ENCODE results near the gene CTRL.

Gene CTRL

GRCh38 chr16:67885976-67886375 is 45.7 kb downstream of the CTRL start:
- no peak for DNase-seq

GRCh38 chr16:67885545-67885944 is 46.1 kb downstream of the CTRL start:
- no peak for DNase-seq

DNA sequence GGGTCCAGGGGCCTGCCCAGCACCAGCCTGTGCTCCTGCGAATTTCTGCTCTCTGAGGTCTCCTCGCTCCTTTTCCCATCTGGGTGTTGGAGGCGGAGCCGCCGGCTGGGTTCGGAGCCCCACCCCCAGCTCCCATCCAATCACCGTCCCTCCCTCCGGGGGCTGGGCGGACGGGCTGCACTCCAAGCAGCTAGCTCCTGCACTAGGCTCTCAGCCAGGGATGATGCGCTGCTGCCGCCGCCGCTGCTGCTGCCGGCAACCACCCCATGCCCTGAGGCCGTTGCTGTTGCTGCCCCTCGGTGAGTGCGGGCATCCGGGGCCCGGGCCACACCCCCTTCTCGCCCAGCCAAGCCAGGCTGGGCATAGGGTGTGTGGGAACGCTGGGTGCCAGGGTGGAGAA is 47.0 kb downstream of the CTRL start, which contains the start of gene NRN1L:
NRN1L (plus strand) TSS at position 202 of the 400 bp plus-strand sequence; CDS start at position 221, 19 bp downstream.
- DNase-seq = peak; percentile 86

- DNase-seq = peak; percentile 33
Measured at GRCh38 chr16:67883872-67884261, 47.8 kb downstream of the CTRL start.

DNA sequence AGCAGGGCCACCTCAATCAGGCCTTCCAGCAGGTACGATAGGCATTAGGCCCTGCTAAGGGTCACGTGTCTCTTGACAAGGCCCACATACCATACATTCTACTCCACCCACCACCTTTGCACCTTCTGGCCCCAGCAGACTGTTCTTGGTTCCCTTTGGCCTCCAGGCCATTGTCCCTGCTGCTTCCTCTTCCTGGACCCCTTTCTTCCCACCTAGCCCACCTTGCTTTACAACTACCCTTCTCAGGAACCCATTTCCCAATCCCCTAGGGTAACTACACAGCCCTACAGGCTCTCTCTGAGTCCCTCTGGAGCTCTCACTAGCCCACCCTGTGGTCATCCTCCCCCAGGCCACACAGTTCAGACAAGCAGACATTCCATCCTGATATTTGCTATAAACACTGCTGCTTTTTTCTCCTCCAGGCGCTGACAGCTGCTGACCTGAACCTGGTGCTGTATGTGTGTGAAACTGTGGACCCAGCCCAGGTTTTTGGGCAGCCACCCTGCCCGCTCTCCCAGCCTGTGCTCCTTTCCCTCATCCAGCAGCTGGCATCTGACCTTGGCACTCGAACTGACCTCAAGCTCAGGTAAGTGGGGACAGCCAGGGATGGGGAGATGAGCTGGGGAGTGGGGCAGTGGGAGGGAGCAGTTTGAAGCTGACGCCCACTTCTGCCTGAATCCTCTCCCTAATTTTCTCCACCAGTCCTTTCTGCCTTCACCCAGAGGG is 48.4 kb downstream of the CTRL start:
- no peak for DNase-seq

GRCh38 chr16:67882374-67883145 is 49.1 kb downstream of the CTRL start:
- DNase-seq = peak; percentile 86

DNA sequence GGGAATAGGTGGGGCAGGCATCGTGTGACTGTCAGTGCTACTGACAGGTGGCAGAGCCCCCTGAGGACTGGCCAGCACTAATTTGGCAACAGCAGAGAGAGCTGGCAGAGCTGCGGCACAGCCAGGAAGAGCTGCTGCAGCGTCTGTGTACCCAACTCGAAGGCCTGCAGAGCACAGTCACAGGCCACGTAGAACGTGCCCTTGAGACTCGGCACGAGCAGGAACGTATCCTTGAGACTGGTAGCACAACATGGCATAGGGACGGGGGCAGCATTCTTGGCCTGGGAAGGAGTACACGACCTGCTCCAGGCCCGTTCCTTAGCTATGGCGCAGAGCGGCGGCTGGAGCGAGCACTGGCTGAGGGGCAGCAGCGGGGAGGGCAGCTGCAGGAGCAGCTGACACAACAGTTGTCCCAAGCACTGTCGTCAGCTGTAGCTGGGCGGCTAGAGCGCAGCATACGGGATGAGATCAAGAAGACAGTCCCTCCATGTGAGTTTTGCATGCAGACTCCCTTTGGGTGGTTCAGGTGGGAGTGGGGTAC is 50.0 kb downstream of the CTRL start:
- peak; percentile 59 for DNase-seq

GRCh38 chr16:67880584-67880983 is 51.1 kb downstream of the CTRL start:
- DNase-seq = no peak

DNA sequence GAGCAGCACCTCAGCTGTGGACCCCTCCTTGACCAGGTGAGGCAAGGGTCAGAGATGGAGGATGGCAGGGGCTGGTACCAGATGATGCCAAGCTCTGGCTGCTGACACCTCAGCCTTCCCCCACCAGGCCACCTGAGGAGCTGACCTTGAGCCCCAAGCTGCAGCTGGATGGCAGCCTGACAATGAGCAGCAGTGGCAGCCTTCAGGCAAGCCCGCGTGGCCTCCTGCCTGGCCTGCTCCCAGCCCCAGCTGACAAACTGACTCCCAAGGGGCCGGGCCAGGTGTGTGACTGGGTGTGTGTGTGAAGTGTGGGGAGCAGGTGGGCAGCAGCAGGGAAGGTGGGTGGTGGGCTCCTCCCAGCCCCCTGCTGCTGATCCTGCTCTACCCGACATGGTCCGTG is 51.7 kb downstream of the CTRL start:
- DNase-seq = no peak

All from midbrain (tissue), 1 donor.